K562 (cell line): ENCODE results near the gene PGAP2. TPM values are rescaled to one million over a fixed set of nuclear protein-coding genes. Genes with fewer than 3 reads are reported as not detected.

Experiments used
- ATAC-seq: fragments of 200-7000 bp; cut with Tn5 transposase; 3 replicates; pipeline ENCODE4 v1.9.1; 2020; ENCODE audit warnings: moderate library complexity
- BruUV-seq: library from RNA; stranded (reverse); fragments of 400-500 nt; replicated peaks from 2 replicates; lab custom pipeline; 2021; lab: Mats Ljungman, UMichigan
- CTCF ChIA-PET: fragments of 300-600 bp; formaldehyde crosslinking; extraction: SDS; loops from one replicate; lab custom pipeline; 2021; ENCODE audit warnings: low intra/inter-chr PET ratio; lab: Yijun Ruan, JAX
- POLR2A ChIA-PET: fragments of 300-600, 350-650 bp; sonication (Branson Sonifier 250); formaldehyde crosslinking; extraction: SDS; loops from one replicate; lab custom pipeline; 2021; ENCODE audit warnings: antibody characterized with exemption, inconsistent platforms; lab: Yijun Ruan, JAX
- DNase-seq, 4 experiments: peaks; one replicate each; pipeline versions ENCODE4 v3.0.0 to v3.0.0-alpha.2; 2011 to 2018; ENCODE audit warnings: low spot score in 3 of 4, mixed read lengths in 3 of 4; ENCODE audit errors: extremely low read depth in 1 of 4
- FAIRE-seq: peaks from 2 replicates; lab custom pipeline; 2011; peaks lifted over from hg19 to GRCh38; lab: Jason Lieb, UNC
- H2AFZ ChIP-seq: 2 replicates; pipeline ENCODE4 v1.6.0; 2011; ENCODE audit warnings: low read depth, low read length, control low read depth, inconsistent platforms
- H3K27ac ChIP-seq: fragments of 200-600 bp; 3 replicates; pipeline ENCODE4 v1.8.0; 2011; ENCODE audit warnings: low read depth, mild to moderate bottlenecking, control low read depth, inconsistent platforms, low read length, moderate library complexity, mixed read lengths; ENCODE audit errors: extremely low read depth
- H3K27me3 ChIP-seq, 2 experiments: fragments of 300-600 bp in 1 of 2; 2 replicates in 1 of 2; 3 replicates in 1 of 2; pipeline versions ENCODE4 v1.6.0 to v1.8.0; 2011; ENCODE audit warnings: inconsistent platforms in 2 of 2, low read length in 2 of 2, mild to moderate bottlenecking in 1 of 2, mixed read lengths in 1 of 2, moderate library complexity in 1 of 2; ENCODE audit not compliant: control insufficient read depth in 2 of 2, insufficient read depth in 2 of 2
- H3K36me3 ChIP-seq: fragments of 300-600 bp; 3 replicates; pipeline ENCODE4 v1.8.0; 2011; ENCODE audit warnings: mild to moderate bottlenecking, low read length, inconsistent platforms; ENCODE audit not compliant: control insufficient read depth, insufficient read depth
- H3K4me1 ChIP-seq, 2 experiments: fragments of 200-600 bp in 1 of 2; replicated peaks in 1 of 2; 2 replicates in 1 of 2; 3 replicates in 1 of 2; pipeline versions ENCODE4 v1.5.1 to v1.8.0; 2011; ENCODE audit warnings: inconsistent platforms in 2 of 2, low read length in 2 of 2, mild to moderate bottlenecking in 1 of 2, mixed read lengths in 1 of 2, moderate library complexity in 1 of 2; ENCODE audit not compliant: control insufficient read depth in 2 of 2, insufficient read depth in 2 of 2
- H3K4me2 ChIP-seq: 2 replicates; pipeline ENCODE4 v1.6.1; 2011; ENCODE audit warnings: low read length, control low read depth, inconsistent platforms, mixed read lengths; ENCODE audit not compliant: insufficient read depth
- H3K4me3 ChIP-seq: fragments of 200-600 bp; sonication (generic), shearing (Covaris generic); 2 replicates; pipeline ENCODE4 v1.5.1; 2016; ENCODE audit warnings: control low read depth, inconsistent platforms
- H3K79me2 ChIP-seq: fragments of 200-600 bp; 3 replicates; pipeline ENCODE4 v1.8.0; 2011; ENCODE audit warnings: low read length, inconsistent platforms; ENCODE audit not compliant: control insufficient read depth, insufficient read depth
- H3K9ac ChIP-seq, 2 experiments: 2 replicates each; pipeline versions ENCODE4 v1.6.0 to v1.6.1; 2011; ENCODE audit warnings: low read depth in 2 of 2, low read length in 2 of 2, control low read depth in 1 of 2, inconsistent platforms in 1 of 2, mild to moderate bottlenecking in 1 of 2, mixed read lengths in 1 of 2; ENCODE audit not compliant: insufficient read depth in 1 of 2
- H3K9me1 ChIP-seq: one replicate; pipeline ENCODE4 v1.6.0; 2011; ENCODE audit warnings: inconsistent platforms, mild to moderate bottlenecking, low read length, moderate library complexity; ENCODE audit not compliant: control insufficient read depth, insufficient read depth
- H3K9me3 ChIP-seq: replicated peaks from 2 replicates; pipeline ENCODE4 v1.5.1; 2011; ENCODE audit warnings: low read depth, low read length, inconsistent platforms; ENCODE audit not compliant: control insufficient read depth, insufficient read depth
- H4K20me1 ChIP-seq: replicated peaks from 2 replicates; pipeline ENCODE4 v1.6.1; 2011; ENCODE audit warnings: low read length, inconsistent platforms, mixed read lengths; ENCODE audit not compliant: control insufficient read depth, insufficient read depth
- BRD4 ChIP-seq: fragments of 200-600 bp; sonication (generic); IDR thresholded peaks from 2 replicates; pipeline ENCODE4 v1.6.1; 2017; ENCODE audit warnings: inconsistent platforms
- CBX3 ChIP-seq, 2 experiments: IDR thresholded peaks; 1 replicate in 1 of 2; 2 replicates in 1 of 2; pipeline ENCODE4 v1.6.1; 2012; ENCODE audit warnings: inconsistent platforms in 2 of 2, low read length in 2 of 2, borderline replicate concordance in 1 of 2, control low read depth in 1 of 2
- FOXM1 ChIP-seq, 2 experiments: fragments of 450-650 bp in 1 of 2; sonication (generic) in 1 of 2; formaldehyde crosslinking in 1 of 2; IDR thresholded peaks; 2 replicates each; pipeline versions ENCODE4 v1.6.1 to v1.9.0; 2017 to 2022; ENCODE audit warnings: low read depth in 2 of 2, mild to moderate bottlenecking in 2 of 2, missing genetic modification reagents in 1 of 2, moderate library complexity in 1 of 2
- KDM5B ChIP-seq: fragments of 200-600 bp; sonication (generic); IDR thresholded peaks from 2 replicates; pipeline ENCODE4 v1.6.1; 2012; ENCODE audit warnings: low read depth, mild to moderate bottlenecking, moderate library complexity, low read length, control low read depth, inconsistent platforms; ENCODE audit not compliant: insufficient replicate concordance
- PRPF4 ChIP-seq: fragments of 200-400 bp; formaldehyde crosslinking; IDR thresholded peaks from one replicate; pipeline ENCODE4 v1.6.1; 2017; ENCODE audit warnings: low read length, low read depth, mild to moderate bottlenecking; ENCODE audit not compliant: insufficient read depth, poor library complexity, severe bottlenecking
- SRF ChIP-seq, 2 experiments: fragments of 250-450, 450-650 bp in 1 of 2; sonication (Bioruptor Pico) in 1 of 2; sonication (generic) in 1 of 2; formaldehyde crosslinking; IDR thresholded peaks; 2 replicates each; pipeline versions ENCODE4 v1.5.0 to v1.5.1; 2020 to 2022; ENCODE audit warnings: mild to moderate bottlenecking in 1 of 2, missing genetic modification reagents in 1 of 2
- ZNF717 ChIP-seq: fragments of 250-450 bp; sonication (Bioruptor Pico); IDR thresholded peaks from 2 replicates; pipeline ENCODE4 v1.5.0; 2021
- WGBS: fragments of 100-300 bp; shearing (Covaris generic); methylation state at CpG from one replicate; pipeline ENCODE4 v1.1.6; 2016; ENCODE audit warnings: low coverage, mixed read lengths; ENCODE audit not compliant: insufficient coverage; ENCODE audit errors: missing lambda C conversion rate; 5-methylcytosine and 5-hydroxymethylcytosine counted together
- in situ Hi-C: fragments of 300-500 bp; cut with MboI; formaldehyde crosslinking; loops from 4 replicates; pipeline ENCODE4 v1.15.0; 2018; ENCODE audit warnings: inconsistent platforms, mixed read lengths
- intact Hi-C: fragments of 100-400 bp; cut with micrococcal nuclease; formaldehyde crosslinking; loops from 2 replicates; pipeline ENCODE4 v1.14.2; 2022
- polyA plus RNA-seq, 8 experiments: library from polyadenylated mRNA; depleted of rRNA in 4 of 8; stranded (reverse) in 5 of 8; unstranded in 3 of 8; fragments of >200 nt; fragmentation: Nextera tagmentation in 2 of 8; fragmentation: Illumina TruSeq in 1 of 8; extraction: Ambion mirVana in 2 of 8; extraction: Trizol in 1 of 8; gene quantifications; 2 replicates each; pipeline versions ENCODE4 v1.2.1 to v1.2.3, GENCODE V29; 2011 to 2014; ENCODE audit warnings: inconsistent platforms in 1 of 8, missing spikeins in 1 of 8
- total RNA-seq, 7 experiments: library from RNA; depleted of rRNA in 6 of 7; stranded (reverse); fragments of >200 nt in 6 of 7; fragmentation: Illumina TruSeq in 2 of 7; extraction: Trizol in 2 of 7; gene quantifications; 2 replicates each; pipeline versions ENCODE4 v1.2.1 to v1.2.3, GENCODE V29; 2011 to 2021; ENCODE audit warnings: low replicate concordance in 1 of 7
- TF ChIP-seq, protein P1 (sequence below): sonication (generic); formaldehyde crosslinking; IDR thresholded peaks from 2 replicates; pipeline ENCODE4 v1.8.1; 2023; ENCODE audit warnings: mild to moderate bottlenecking, missing genetic modification reagents
- TF ChIP-seq, protein P2 (sequence below): sonication (generic); formaldehyde crosslinking; IDR thresholded peaks from 2 replicates; pipeline ENCODE4 v1.9.0; 2022; ENCODE audit warnings: mild to moderate bottlenecking, missing genetic modification reagents
- TF ChIP-seq, protein P3 (sequence below): fragments of 250-450 bp; sonication (Bioruptor Pico); IDR thresholded peaks from 2 replicates; pipeline ENCODE4 v1.5.1; 2021; ENCODE audit warnings: mild to moderate bottlenecking
- TF ChIP-seq, protein P4 (sequence below): fragments of 450-650 bp; formaldehyde crosslinking; IDR thresholded peaks from 2 replicates; pipeline ENCODE4 v1.4.0; 2022; ENCODE audit warnings: missing genetic modification characterization

The PGAP2 gene
- total and polyA plus RNA-seq, 9 of the 15 experiments (the other 6 are each of a cell fraction or from before 2014, with no cell fraction given) = 17.9 to 47.2 (median 33.7) TPM

DNA sequence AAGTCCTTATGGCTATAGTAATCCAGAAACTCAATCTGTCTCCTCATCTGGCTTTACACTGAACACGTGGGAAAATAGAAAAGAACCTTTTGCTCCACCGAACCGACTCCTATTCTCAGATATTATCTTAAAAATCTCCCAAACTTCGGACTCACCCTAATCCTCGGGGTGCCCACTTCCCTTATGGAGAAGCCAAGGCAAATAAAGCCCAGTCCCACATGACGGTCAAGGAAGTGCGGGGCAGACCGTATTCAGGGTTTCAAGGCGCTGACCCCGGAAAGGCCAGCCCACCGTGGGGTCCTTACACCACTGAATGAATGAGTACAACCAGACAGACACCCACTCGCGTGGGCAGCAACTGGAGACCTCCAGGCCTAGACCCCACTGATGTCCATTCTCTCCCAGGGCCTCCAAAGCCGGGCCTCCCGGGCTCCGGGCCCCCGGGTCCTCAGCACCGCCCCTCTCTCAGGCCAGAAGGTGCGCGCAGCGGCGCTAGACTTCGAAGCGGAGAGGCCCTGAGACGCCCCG, 11.5 kb upstream of the PGAP2 start:
- Histone ChIP-seq H3K27me3 (no peaks in the 10 kb centered on the region), H3K4me1 (peaks cover 7 to 22% of the 10 kb centered on the region in 2 experiments), H3K9ac (peak overlapping the region; percentile 92 to 97), H4K20me1 (peaks cover 7% of the 10 kb centered on the region; the same call in 1 of the 2 replicates), H3K36me3 (peaks cover 42% of the 10 kb centered on the region; the same call in 2 of the 3 replicates), H2AFZ (peak overlapping the region; percentile 70), H3K4me2 (peak overlapping the region; percentile 96), H3K79me2 (peaks cover 58% of the 10 kb centered on the region), H3K9me3 (no peaks in the 10 kb centered on the region), H3K4me3 (peak overlapping the region; percentile 86), H3K27ac (peak overlapping the region; percentile 94), H3K9me1 (no peaks in the 10 kb centered on the region)
- ATAC-seq (peak; percentile 82), FAIRE-seq (no peak), DNase-seq (peak in 1 of 4 experiments; percentile 66)
- in situ Hi-C loops (no loop called here), intact Hi-C loops (no loop called here)
- WGBS = 0% methylated on average over 26 of the region's 26 CpGs
- no TSS peak for BruUV-seq
- POLR2A ChIA-PET = interaction anchor here (1.4 to 2.5 kb wide), 2 partner anchors 11 to 12 kb away, joined by 5 to 11 read pairs; no protein-coding TSS in a partner anchor
- CTCF ChIA-PET = interaction anchor here (1.5 kb wide), 1 partner anchor 11 kb away, joined by 5 read pairs; the partner anchor contains the start of gene PGAP2
- TF ChIP-seq, protein P1, sequence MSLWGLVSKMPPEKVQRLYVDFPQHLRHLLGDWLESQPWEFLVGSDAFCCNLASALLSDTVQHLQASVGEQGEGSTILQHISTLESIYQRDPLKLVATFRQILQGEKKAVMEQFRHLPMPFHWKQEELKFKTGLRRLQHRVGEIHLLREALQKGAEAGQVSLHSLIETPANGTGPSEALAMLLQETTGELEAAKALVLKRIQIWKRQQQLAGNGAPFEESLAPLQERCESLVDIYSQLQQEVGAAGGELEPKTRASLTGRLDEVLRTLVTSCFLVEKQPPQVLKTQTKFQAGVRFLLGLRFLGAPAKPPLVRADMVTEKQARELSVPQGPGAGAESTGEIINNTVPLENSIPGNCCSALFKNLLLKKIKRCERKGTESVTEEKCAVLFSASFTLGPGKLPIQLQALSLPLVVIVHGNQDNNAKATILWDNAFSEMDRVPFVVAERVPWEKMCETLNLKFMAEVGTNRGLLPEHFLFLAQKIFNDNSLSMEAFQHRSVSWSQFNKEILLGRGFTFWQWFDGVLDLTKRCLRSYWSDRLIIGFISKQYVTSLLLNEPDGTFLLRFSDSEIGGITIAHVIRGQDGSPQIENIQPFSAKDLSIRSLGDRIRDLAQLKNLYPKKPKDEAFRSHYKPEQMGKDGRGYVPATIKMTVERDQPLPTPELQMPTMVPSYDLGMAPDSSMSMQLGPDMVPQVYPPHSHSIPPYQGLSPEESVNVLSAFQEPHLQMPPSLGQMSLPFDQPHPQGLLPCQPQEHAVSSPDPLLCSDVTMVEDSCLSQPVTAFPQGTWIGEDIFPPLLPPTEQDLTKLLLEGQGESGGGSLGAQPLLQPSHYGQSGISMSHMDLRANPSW (CRISPR knock-in tag) = 0 out of 2 replicates have a peak, but pooled peaks have one; percentile 24
- TF ChIP-seq KDM5B = peak; percentile 18
- no peak for TF ChIP-seq BRD4
- TF ChIP-seq ZNF717 (CRISPR knock-in tag) = no peak
- no peak for TF ChIP-seq PRPF4
- TF ChIP-seq, protein P2, sequence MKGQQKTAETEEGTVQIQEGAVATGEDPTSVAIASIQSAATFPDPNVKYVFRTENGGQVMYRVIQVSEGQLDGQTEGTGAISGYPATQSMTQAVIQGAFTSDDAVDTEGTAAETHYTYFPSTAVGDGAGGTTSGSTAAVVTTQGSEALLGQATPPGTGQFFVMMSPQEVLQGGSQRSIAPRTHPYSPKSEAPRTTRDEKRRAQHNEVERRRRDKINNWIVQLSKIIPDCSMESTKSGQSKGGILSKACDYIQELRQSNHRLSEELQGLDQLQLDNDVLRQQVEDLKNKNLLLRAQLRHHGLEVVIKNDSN (CRISPR knock-in tag) = no peak
- TF ChIP-seq CBX3 (IDR thresholded peaks at IDR 0.05; ENCODE audit: borderline replicate concordance in 1 of 2, low read length in 2 of 2) = no peak
- TF ChIP-seq, protein P3, sequence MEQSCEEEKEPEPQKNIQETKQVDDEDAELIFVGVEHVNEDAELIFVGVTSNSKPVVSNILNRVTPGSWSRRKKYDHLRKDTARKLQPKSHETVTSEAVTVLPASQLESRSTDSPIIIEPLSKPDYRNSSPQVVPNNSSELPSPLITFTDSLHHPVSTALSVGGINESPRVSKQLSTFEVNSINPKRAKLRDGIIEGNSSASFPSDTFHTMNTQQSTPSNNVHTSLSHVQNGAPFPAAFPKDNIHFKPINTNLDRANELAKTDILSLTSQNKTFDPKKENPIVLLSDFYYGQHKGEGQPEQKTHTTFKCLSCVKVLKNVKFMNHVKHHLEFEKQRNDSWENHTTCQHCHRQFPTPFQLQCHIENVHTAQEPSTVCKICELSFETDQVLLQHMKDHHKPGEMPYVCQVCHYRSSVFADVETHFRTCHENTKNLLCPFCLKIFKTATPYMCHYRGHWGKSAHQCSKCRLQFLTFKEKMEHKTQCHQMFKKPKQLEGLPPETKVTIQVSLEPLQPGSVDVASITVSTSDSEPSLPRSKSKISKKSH (CRISPR knock-in tag) = no peak
- no peak for TF ChIP-seq SRF (CRISPR knock-in tag; IDR thresholded peaks at IDR 0.05)
- no peak for TF ChIP-seq FOXM1 (IDR thresholded peaks at IDR 0.05; ENCODE audit: low read depth)
- TF ChIP-seq FOXM1 (CRISPR knock-in tag; IDR thresholded peaks at IDR 0.05; ENCODE audit: low read depth) = no peak
- TF ChIP-seq, protein P4, sequence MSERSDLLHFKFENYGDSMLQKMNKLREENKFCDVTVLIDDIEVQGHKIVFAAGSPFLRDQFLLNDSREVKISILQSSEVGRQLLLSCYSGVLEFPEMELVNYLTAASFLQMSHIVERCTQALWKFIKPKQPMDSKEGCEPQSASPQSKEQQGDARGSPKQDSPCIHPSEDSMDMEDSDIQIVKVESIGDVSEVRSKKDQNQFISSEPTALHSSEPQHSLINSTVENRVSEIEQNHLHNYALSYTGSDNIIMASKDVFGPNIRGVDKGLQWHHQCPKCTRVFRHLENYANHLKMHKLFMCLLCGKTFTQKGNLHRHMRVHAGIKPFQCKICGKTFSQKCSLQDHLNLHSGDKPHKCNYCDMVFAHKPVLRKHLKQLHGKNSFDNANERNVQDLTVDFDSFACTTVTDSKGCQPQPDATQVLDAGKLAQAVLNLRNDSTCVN (CRISPR knock-in tag) = no peak
